HL-60/S4 (cell line): Measurements from ENCODE around the gene LRBA.

Source experiments
- in situ Hi-C: fragments of 300-500 bp; cut with MboI; formaldehyde crosslinking; loops from 2 replicates; pipeline ENCODE4 v1.14.3; 2022; ENCODE audit warnings: low sequenced_read_pairs

The LRBA gene

GRCh38 chr4:150237110-150237872 lies 777.8 kb downstream of the LRBA start:
- in situ Hi-C loops = no loop called here

GRCh38 chr4:150236626-150237025 lies 778.5 kb downstream of the LRBA start:
- in situ Hi-C loops = no loop called here

GRCh38 chr4:150235808-150236271 lies 779.2 kb downstream of the LRBA start:
- in situ Hi-C loops = no loop called here

GRCh38 chr4:150235317-150235716 lies 779.8 kb downstream of the LRBA start:
- in situ Hi-C loops = no loop called here

- in situ Hi-C loops = no loop called here
These were observed 780.8 kb downstream of the LRBA start for GRCh38 chr4:150234246-150234645.

GRCh38 chr4:150232029-150232428 lies 783.1 kb downstream of the LRBA start:
- in situ Hi-C loops = no loop called here

- in situ Hi-C loops = no loop called here
These were observed 783.8 kb downstream of the LRBA start for GRCh38 chr4:150231107-150231770.

GRCh38 chr4:150230561-150230960 lies 784.5 kb downstream of the LRBA start:
- in situ Hi-C loops = no loop called here

- in situ Hi-C loops = no loop called here
These were observed 785.6 kb downstream of the LRBA start for GRCh38 chr4:150229520-150229919.

GRCh38 chr4:150224896-150225591 lies 790.0 kb downstream of the LRBA start:
- in situ Hi-C loops = loop anchor here (25.0 kb wide), 1 partner anchor 213 kb away; no protein-coding TSS in a partner anchor

GRCh38 chr4:150219841-150220240 lies 795.2 kb downstream of the LRBA start:
- in situ Hi-C loops = loop anchor here (25.0 kb wide), 1 partner anchor 208 kb away; no protein-coding TSS in a partner anchor

GRCh38 chr4:150218447-150218846 lies 796.6 kb downstream of the LRBA start:
- in situ Hi-C loops = loop anchor here (25.0 kb wide), 1 partner anchor 206 kb away; no protein-coding TSS in a partner anchor

- in situ Hi-C loops = loop anchor here (25.0 kb wide), 1 partner anchor 206 kb away; no protein-coding TSS in a partner anchor
These were observed 797.3 kb downstream of the LRBA start for GRCh38 chr4:150217808-150218207.

- in situ Hi-C loops = loop anchor here (25.0 kb wide), 1 partner anchor 205 kb away; no protein-coding TSS in a partner anchor
These were observed 797.9 kb downstream of the LRBA start for GRCh38 chr4:150217192-150217591.

- in situ Hi-C loops = loop anchor here (25.0 kb wide), 1 partner anchor 204 kb away; no protein-coding TSS in a partner anchor
These were observed 798.4 kb downstream of the LRBA start for GRCh38 chr4:150216726-150217125.

GRCh38 chr4:150215601-150216000 lies 799.5 kb downstream of the LRBA start:
- in situ Hi-C loops = loop anchor here (25.0 kb wide), 1 partner anchor 203 kb away; no protein-coding TSS in a partner anchor
